ENCODE measurements around the gene ZNF442. TPM values are rescaled to one million over a fixed set of nuclear protein-coding genes. Genes with fewer than 3 reads are reported as not detected.
A peak's percentile ranks its signal among the peaks of the same experiment; 100 is the strongest.

ZNF442 gene
- total and polyA plus RNA-seq, 10 of the 15 experiments (the other 5 are each of a cell fraction or from before 2014, with no cell fraction given), result 0.05 to 0.64 (median 0.23) TPM; not detected in 1

- TF ChIP-seq GABPA (IDR thresholded peaks at IDR 0.05; ENCODE audit: low read depth) (no peak), POLR2A (IDR thresholded peaks at IDR 0.05; ENCODE audit: low read depth, low read length) (peak; percentile 96), IKZF1 (conservative IDR thresholded peaks at IDR 0.05) (peak; percentile 54; the same call in 1 of the 2 replicates), CHD2 (IDR thresholded peaks at IDR 0.05; ENCODE audit: borderline replicate concordance, low read depth, low read length) (no peak), RUNX3 (IDR thresholded peaks at IDR 0.05; ENCODE audit: low read length) (peak; percentile 65), BCL3 (IDR thresholded peaks at IDR 0.05; ENCODE audit: borderline replicate concordance, insufficient read depth, low read depth, low read length, poor library complexity, severe bottlenecking) (no peak)
Observed at GRCh38 chr19:12365236-12366162, at the start of gene ZNF442 (continued).

- Histone ChIP-seq H4K20me1 (ENCODE audit: control insufficient read depth, insufficient read depth) (no peaks in the 10 kb centered on the region), H3K4me3 (no peak overlapping the region), H3K4me2 (ENCODE audit: control insufficient read depth, insufficient read depth) (no peak overlapping the region), H2AFZ (ENCODE audit: control insufficient read depth, low read depth, low read length) (no peak overlapping the region), H3K27ac (ENCODE audit: control insufficient read depth, insufficient read depth) (no peak overlapping the region), H3K9ac (ENCODE audit: control insufficient read depth, insufficient read depth, low read length) (no peak overlapping the region), H3K4me1 (ENCODE audit: control insufficient read depth, insufficient read depth, low read length) (no peaks in the 10 kb centered on the region), H3K36me3 (ENCODE audit: control insufficient read depth in 2 of 2, insufficient read depth in 2 of 2, low read length in 1 of 2) (no peaks in the 10 kb centered on the region), H3K79me2 (ENCODE audit: control insufficient read depth, insufficient read depth, low read length) (no peaks in the 10 kb centered on the region), H3K27me3 (replicated peaks in 1 of 2; ENCODE audit: control insufficient read depth in 2 of 2, insufficient read depth in 2 of 2, low read length in 1 of 2) (no peaks in the 10 kb centered on the region), H3K9me3 (replicated peaks; ENCODE audit: control insufficient read depth, insufficient read depth, low read length) (no peaks in the 10 kb centered on the region; the same call in 2 of the 3 replicates)
- BruUV-seq (replicated peaks), result no TSS peak
- ATAC-seq (no peak), FAIRE-seq (no peak), DNase-seq (ENCODE audit: low read depth, low spot score) (no peak)
- ChIA-PET CTCF (no interaction called here), POLR2A (no interaction called here), RAD21 (ENCODE audit: unreplicated experiment) (no interaction called here), SMC1A (ENCODE audit: uncharacterized antibody, unreplicated experiment) (no interaction called here)
- in situ Hi-C loops (cut with MboI) (no loop called here), intact Hi-C loops (cut with micrococcal nuclease; ENCODE audit: unreplicated experiment) (no loop called here)
- 77% methylated on average over 2 of the region's 2 CpGs for WGBS (ENCODE audit: insufficient coverage, insufficient replicate concordance, low lambda C conversion rate, missing lambda C conversion rate)
- no peak for TF ChIP-seq ZNF274 (IDR thresholded peaks at IDR 0.05; ENCODE audit: insufficient read depth, insufficient read length)
- TF ChIP-seq JUND (IDR thresholded peaks at IDR 0.05; ENCODE audit: low read depth, low read length), result no peak
- TF ChIP-seq TCF7 (IDR thresholded peaks at IDR 0.05; ENCODE audit: borderline replicate concordance), result no peak
- TF ChIP-seq DPF2 (IDR thresholded peaks at IDR 0.05), result no peak
- no peak for TF ChIP-seq FOXK2 (IDR thresholded peaks at IDR 0.05)
- TF ChIP-seq RUNX3 (IDR thresholded peaks at IDR 0.05; ENCODE audit: low read length), result no peak
- no peak for TF ChIP-seq SMC3 (IDR thresholded peaks at IDR 0.05; ENCODE audit: borderline replicate concordance, low read length)
- TF ChIP-seq ZNF592 (IDR thresholded peaks at IDR 0.05), result no peak
- no peak for TF ChIP-seq ZBTB11 (CRISPR knock-in tag; IDR thresholded peaks at IDR 0.05)
Observed at GRCh38 chr19:12411893-12412292, 46.4 kb upstream of the ZNF442 start.

Measured in GM12878 (cell line).